Measurements from ENCODE around the gene TNK2. TPM values are rescaled to one million over a fixed set of nuclear protein-coding genes. Genes with fewer than 3 reads are reported as not detected.
A peak's percentile ranks its signal among the peaks of the same experiment; 100 is the strongest.

Gene TNK2
- total and polyA plus RNA-seq, 2 experiments from 2014 or later, result 3.2 to 12.3 TPM

DNA sequence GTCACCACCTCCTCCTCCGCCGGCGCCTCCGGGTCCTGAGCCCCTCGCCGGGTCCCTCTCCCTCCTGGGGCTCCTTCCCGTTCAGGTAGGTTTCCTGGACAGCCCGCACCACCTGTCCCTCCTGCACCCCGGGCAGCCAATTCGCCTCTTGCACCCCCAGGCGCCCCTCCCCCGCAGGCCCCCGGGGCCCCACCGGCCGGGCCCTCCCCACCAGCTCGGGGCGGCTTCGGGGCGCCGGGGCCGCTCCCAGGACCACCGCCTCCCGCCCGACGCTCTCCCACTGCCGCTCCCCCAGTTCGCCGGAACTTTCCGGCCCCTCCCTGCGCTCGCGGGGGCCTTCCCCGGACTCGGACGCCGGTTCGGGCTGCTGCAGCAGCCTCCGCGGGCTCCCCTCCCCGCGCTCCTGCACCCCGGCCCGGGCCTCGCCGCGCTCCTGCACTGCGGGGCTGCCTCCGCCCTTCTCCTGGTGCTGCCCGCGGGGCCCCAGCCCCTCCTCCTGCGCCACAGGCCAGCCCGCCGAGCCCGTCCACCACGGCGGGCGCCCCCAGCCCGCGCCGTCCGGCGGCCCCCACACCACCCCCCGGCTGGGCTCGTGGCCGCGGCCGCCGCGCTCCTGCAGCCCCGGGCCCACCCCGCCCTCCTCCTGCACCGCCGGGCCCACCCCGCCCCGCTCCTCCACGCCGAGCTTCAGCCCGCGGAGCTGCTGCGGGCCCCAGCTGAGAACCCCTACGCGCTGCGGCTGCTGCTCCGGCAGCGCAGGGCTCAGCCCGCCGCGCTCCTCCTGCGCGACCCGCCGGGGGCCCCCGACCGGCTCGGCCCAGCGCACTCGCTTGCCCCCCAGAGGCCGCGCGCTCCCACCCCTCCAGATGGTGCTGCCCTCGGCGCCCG lies 587 bp upstream of the TNK2 start:
- H3K27ac ChIP-seq, result no peak overlapping the region
- peak overlapping the region; percentile 23 for H3K9ac ChIP-seq
- peak overlapping the region; percentile 77 for H3K4me3 ChIP-seq
- H3K4me1 ChIP-seq (ENCODE audit: insufficient read depth), result no peaks in the 10 kb centered on the region
- no peaks in the 10 kb centered on the region for H3K9me3 ChIP-seq (ENCODE audit: low read depth)
- 0 to 1% methylated on average over 11 to 88 of the region's 103 CpGs for WGBS, 2 experiments (ENCODE audit: low coverage in 1 of 2, low lambda C conversion rate in 2 of 2, missing lambda C conversion rate in 2 of 2)
- in situ Hi-C loops (cut with MboI), result no loop called here
- TF ChIP-seq EZH2phosphoT487 (IDR thresholded peaks at IDR 0.05; ENCODE audit: insufficient read depth, low read depth) (no peak), EZH2 (IDR thresholded peaks at IDR 0.05; ENCODE audit: insufficient read depth, poor library complexity, severe bottlenecking) (no peak)
- peak; percentile 67 for DNase-seq
- no peaks in the 10 kb centered on the region for H3K27me3 ChIP-seq (replicated peaks; ENCODE audit: insufficient read depth)
- no peaks in the 10 kb centered on the region for H3K9me2 ChIP-seq (ENCODE audit: insufficient read depth)
- H2AFZ ChIP-seq, result peak overlapping the region; percentile 30; the same call in 1 of the 2 replicates
- H4K20me1 ChIP-seq (ENCODE audit: insufficient read depth), result no peaks in the 10 kb centered on the region
- no peaks in the 10 kb centered on the region for H3K36me3 ChIP-seq (ENCODE audit: low read depth)
- H3K79me2 ChIP-seq (ENCODE audit: insufficient read depth), result peaks cover 36% of the 10 kb centered on the region
- peaks cover 24% of the 10 kb centered on the region for H3F3A ChIP-seq (ENCODE audit: insufficient read depth)
- H3K4me2 ChIP-seq (ENCODE audit: unreplicated experiment), result peak overlapping the region; percentile 89

DNA sequence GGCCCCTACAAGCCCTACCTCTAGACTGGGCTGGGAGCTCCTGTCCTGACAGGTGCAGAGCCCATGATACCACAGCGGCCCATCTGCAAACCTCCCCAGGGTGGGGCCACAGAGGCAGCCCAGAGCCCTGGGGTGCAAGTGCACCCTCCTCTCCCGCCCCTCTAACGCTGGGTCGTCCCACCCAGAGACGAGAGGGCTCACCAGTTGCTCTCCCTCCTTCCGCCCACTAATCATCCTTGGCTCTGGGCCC lies 742 bp downstream of the TNK2 start:
- Histone ChIP-seq H3K36me3 (ENCODE audit: low read depth) (no peaks in the 10 kb centered on the region), H3K27me3 (replicated peaks; ENCODE audit: insufficient read depth) (no peaks in the 10 kb centered on the region), H3K9me2 (ENCODE audit: insufficient read depth) (no peaks in the 10 kb centered on the region), H3K4me1 (ENCODE audit: insufficient read depth) (no peaks in the 10 kb centered on the region), H3K79me2 (ENCODE audit: insufficient read depth) (peaks cover 49% of the 10 kb centered on the region), H3K9me3 (ENCODE audit: low read depth) (no peaks in the 10 kb centered on the region), H3K27ac (no peak overlapping the region), H3K4me3 (peak overlapping the region; percentile 77), H2AFZ (no peak overlapping the region), H4K20me1 (ENCODE audit: insufficient read depth) (no peaks in the 10 kb centered on the region; the same call in 1 of the 2 replicates), H3K4me2 (ENCODE audit: unreplicated experiment) (peak overlapping the region; percentile 89), H3F3A (ENCODE audit: insufficient read depth) (peaks cover 20% of the 10 kb centered on the region; the same call in 1 of the 2 replicates), H3K9ac (no peak overlapping the region)
- WGBS, 2 experiments (ENCODE audit: low coverage in 1 of 2, low lambda C conversion rate in 2 of 2, missing lambda C conversion rate in 2 of 2), result 48 to 65% methylated on average over 6 of the region's 6 CpGs
- in situ Hi-C loops (cut with MboI), result no loop called here
- no peak for TF ChIP-seq EZH2phosphoT487 (IDR thresholded peaks at IDR 0.05; ENCODE audit: insufficient read depth, low read depth)
- TF ChIP-seq EZH2 (IDR thresholded peaks at IDR 0.05; ENCODE audit: insufficient read depth, poor library complexity, severe bottlenecking), result no peak
- DNase-seq, result no peak

DNA sequence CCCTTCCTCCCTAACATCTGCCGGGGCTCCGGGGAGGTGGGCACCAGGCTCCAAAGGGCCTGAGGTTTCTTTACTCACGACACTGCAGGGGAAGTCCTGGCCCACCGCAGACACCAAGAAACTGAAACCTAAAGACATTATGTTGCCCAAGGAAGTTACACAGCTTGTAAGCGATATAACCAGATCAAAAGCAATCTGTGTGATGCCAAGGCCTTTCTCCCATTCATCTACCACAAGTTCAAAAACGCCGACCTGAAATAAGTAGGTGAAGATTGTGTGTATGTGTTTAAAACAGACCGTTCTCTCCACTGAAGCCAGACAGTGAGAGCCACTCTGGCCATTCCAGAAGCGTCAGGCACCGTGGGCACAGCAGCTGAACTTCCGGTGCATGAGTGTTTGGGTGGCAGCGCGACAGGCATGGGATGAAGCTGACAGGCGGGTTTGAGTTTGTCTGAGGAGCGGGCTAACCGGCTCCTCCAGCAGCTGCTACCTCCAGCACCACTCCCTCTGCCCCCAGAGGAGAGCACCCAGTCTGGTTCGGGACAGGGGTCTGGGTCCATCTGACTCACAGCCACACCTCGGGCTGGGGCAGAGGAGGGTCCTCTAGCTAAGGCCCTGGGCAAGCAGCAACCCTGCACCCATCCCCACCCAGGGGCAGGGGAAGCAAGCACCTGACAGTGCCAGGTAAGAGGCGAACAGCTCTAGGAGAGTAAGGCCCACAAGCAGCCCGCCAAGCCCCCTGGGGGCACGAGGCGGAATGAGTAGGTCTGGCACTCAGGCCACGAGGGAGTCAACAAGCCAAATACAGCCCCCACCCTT lies 1.3 kb downstream of the TNK2 start:
- Histone ChIP-seq H2AFZ (no peak overlapping the region), H3F3A (ENCODE audit: insufficient read depth) (peaks cover 20% of the 10 kb centered on the region; the same call in 1 of the 2 replicates), H3K79me2 (ENCODE audit: insufficient read depth) (peaks cover 54% of the 10 kb centered on the region), H3K27me3 (replicated peaks; ENCODE audit: insufficient read depth) (no peaks in the 10 kb centered on the region), H3K36me3 (ENCODE audit: low read depth) (no peaks in the 10 kb centered on the region), H3K9me2 (ENCODE audit: insufficient read depth) (no peaks in the 10 kb centered on the region), H3K4me2 (ENCODE audit: unreplicated experiment) (no peak overlapping the region), H3K27ac (no peak overlapping the region), H4K20me1 (ENCODE audit: insufficient read depth) (no peaks in the 10 kb centered on the region; the same call in 1 of the 2 replicates), H3K4me1 (ENCODE audit: insufficient read depth) (no peaks in the 10 kb centered on the region), H3K9ac (no peak overlapping the region), H3K9me3 (ENCODE audit: low read depth) (no peaks in the 10 kb centered on the region), H3K4me3 (no peak overlapping the region)
- TF ChIP-seq EZH2 (IDR thresholded peaks at IDR 0.05; ENCODE audit: insufficient read depth, poor library complexity, severe bottlenecking), result no peak
- TF ChIP-seq EZH2phosphoT487 (IDR thresholded peaks at IDR 0.05; ENCODE audit: insufficient read depth, low read depth), result no peak
- no peak for DNase-seq
- in situ Hi-C loops (cut with MboI), result no loop called here
- 78 to 81% methylated on average over 22 to 23 of the region's 23 CpGs for WGBS, 2 experiments (ENCODE audit: low coverage in 1 of 2, low lambda C conversion rate in 2 of 2, missing lambda C conversion rate in 2 of 2)

DNA sequence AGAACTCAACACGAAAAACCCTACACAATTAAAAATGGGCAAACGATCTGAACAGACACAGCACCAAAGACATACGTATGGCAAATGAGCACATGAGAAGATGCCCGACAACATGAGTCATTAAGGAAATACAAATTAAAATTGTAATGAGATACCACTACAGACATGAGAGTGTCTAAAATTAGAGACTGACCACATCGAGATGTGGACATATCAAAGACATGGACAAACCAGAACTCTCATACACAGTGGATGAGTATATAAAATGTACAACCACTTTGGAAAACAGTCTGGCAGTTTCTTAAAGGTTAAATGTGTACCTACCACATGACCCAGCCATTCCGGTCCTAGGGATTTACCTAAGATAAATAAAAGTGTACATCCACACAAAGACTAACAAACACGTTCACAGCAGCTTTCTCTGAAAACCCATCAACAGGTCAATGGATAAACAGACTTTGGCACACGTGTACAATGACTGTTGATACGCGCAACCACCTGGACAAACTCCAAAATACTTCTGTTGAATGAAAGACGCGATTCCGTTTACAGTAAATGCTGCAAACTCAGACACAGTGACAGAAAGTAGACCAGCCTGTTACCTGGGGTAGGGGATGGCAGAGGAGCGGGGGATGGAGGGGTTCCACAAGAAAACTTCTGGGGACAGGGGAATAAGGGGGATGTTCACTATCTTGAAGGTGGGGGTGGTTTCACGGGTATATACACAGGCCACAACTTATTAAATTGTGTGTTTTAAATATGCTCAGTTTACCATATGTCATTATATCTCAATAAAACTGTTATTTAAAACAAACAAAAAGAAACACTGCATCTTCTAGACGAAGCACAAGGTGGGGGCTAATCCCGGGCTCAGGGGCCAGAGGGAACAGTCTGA lies 2.1 kb downstream of the TNK2 start:
- no peak overlapping the region for H3K4me3 ChIP-seq
- in situ Hi-C loops (cut with MboI), result no loop called here
- H3K9me3 ChIP-seq (ENCODE audit: low read depth), result no peaks in the 10 kb centered on the region
- no peak overlapping the region for H3K9ac ChIP-seq
- no peak overlapping the region for H3K4me2 ChIP-seq (ENCODE audit: unreplicated experiment)
- H3K9me2 ChIP-seq (ENCODE audit: insufficient read depth), result no peaks in the 10 kb centered on the region
- H2AFZ ChIP-seq, result no peak overlapping the region
- no peak for TF ChIP-seq EZH2phosphoT487 (IDR thresholded peaks at IDR 0.05; ENCODE audit: insufficient read depth, low read depth)
- TF ChIP-seq EZH2 (IDR thresholded peaks at IDR 0.05; ENCODE audit: insufficient read depth, poor library complexity, severe bottlenecking), result no peak
- no peaks in the 10 kb centered on the region for H3K4me1 ChIP-seq (ENCODE audit: insufficient read depth)
- no peaks in the 10 kb centered on the region for H3K36me3 ChIP-seq (ENCODE audit: low read depth)
- peak; percentile 67 for DNase-seq
- H3K79me2 ChIP-seq (ENCODE audit: insufficient read depth), result peaks cover 59% of the 10 kb centered on the region
- H4K20me1 ChIP-seq (ENCODE audit: insufficient read depth), result no peaks in the 10 kb centered on the region; the same call in 1 of the 2 replicates
- peaks cover 20% of the 10 kb centered on the region; the same call in 1 of the 2 replicates for H3F3A ChIP-seq (ENCODE audit: insufficient read depth)
- H3K27ac ChIP-seq, result no peak overlapping the region
- no peaks in the 10 kb centered on the region for H3K27me3 ChIP-seq (replicated peaks; ENCODE audit: insufficient read depth)
- WGBS, 2 experiments (ENCODE audit: low coverage in 1 of 2, low lambda C conversion rate in 2 of 2, missing lambda C conversion rate in 2 of 2), result 75 to 80% methylated on average over 17 of the region's 17 CpGs

All from GM23248 (cell line).